NK-92 treated with Interleukin-12 subunit alpha and Interleukin-12 subunit beta, amount 100 ng/mL, for 24 hours (cell line): Measurements from ENCODE around the gene LDLRAD4.

Experiments used
- DNase-seq: peaks from one replicate; lab custom pipeline; 2025; lab: John Stamatoyannopoulos, UW

Gene LDLRAD4

DNA sequence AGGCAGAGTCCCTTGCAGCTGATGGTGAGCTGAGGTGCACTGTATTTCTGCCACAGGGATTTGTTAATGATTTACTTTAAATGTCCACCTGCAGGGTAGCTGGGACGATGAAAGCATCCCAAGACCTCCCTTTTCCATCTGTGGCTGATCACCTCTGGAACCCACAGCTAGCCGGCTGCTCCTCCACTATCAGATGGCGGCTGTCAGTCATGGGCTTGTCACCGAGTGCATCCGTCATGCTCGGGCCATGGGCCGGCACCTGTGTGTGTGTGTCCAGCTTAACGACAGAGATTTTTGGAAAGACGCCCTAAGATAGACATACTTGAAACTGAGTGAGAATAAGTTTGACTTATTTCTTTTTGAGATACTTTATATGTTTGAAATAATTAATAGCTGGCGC, 272.6 kb downstream of the LDLRAD4 start:
- DNase-seq, result no peak

DNA sequence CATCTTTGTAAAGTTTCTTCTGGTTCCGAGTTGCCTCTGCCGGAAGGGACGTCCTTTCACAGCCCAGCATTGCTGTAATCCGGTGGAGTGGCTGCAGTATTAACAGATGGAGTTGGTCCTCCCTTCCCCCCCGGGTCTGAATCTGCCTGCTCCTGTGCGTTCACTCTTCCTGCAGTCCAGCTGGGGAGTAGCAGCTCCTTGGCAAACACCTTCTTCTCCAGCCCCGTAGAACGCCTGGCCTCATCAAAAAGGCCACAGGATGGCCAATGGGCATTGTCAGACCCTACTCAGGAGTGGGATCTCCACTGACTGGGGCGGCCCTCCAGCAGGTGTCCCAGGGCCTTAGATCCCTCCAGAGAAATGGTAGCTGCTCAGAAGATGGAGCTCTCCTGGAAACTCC, 273.8 kb downstream of the LDLRAD4 start:
- DNase-seq, result no peak

DNA sequence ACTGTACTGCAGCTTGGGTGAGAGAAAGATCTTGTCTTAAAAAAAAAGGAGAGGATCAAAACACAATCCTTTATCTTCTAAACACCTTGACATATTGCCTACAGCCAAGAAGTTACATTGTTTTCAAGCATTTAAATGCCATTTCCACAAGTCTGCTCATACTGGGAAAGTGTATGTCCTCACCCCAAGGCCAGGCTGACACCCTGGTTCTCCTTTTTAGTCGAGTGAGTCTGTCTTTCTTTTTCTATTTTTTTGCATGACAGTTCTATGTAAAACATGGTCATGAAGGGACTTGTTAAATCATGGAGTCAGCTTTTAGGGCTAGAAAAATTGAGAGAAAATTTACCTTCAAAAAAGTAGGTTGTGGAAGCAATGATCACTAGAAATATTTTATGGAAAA, 274.5 kb downstream of the LDLRAD4 start:
- no peak for DNase-seq

DNA sequence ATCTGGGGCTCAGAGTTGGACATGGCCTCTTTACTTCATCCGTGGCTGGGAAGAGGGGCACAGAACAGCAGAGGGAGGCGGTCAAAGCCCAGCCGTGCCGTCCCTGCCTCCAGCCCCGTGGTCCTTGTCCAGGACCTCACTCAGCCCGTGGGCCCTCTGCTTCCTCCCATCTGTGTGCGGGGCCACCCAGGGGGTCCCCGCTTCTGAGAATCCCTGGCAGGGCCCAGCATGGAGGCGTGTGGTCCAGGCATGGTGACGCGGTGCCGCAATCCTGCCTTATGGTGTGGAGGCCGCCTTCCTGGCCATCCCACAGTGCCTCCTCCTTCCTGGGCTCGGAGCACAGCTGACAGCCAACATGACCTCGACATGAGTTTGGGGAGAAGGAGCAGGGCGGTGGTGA, 275.2 kb downstream of the LDLRAD4 start:
- no peak for DNase-seq

DNA sequence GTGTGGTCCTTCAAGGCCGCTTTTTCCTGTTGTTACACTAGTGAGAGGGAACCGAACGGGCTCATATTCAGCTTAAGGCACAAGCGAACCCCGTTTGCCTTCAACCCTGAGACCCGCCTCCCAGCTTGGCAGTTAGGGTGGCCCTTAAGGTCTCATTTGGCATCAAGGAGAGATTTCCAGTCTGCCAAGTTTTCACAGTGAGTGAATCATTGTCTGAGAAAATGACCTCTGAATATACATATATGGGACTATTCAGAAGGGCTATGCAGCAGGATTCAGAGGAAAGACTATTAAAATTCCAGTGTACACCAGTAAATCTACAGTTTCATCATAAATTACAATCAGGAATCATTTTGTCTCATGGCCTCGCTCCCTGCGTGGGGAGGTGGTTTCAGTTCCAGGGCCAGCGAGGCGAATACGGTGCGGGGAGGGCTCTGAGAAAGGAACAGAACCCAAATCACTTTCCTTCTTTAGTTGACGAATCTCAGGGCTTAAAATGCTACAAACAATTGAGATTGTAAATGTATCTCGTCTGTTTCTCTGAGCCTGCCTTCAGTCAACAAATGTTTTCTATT, 276.4 kb downstream of the LDLRAD4 start:
- DNase-seq, result no peak

DNA sequence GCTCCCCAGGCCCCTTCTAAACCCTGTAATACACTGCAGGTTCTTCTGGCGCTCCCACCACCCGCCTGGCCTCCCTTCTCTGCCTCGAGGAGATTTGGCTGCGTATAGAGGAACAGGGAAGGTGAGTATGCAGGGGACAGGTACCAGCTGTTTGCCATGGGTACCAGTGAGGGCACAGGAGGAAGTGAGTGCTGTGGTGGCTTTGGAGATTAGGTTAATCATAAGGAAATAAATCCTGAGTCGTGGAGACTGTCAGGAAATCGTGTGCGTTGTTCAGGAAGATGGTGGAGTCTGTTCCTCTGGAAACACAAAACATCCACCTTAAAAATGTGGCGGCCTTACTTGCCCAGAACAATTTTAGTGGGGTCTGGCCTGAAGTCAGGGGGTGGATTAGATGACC, 277.4 kb downstream of the LDLRAD4 start:
- DNase-seq, result no peak

DNA sequence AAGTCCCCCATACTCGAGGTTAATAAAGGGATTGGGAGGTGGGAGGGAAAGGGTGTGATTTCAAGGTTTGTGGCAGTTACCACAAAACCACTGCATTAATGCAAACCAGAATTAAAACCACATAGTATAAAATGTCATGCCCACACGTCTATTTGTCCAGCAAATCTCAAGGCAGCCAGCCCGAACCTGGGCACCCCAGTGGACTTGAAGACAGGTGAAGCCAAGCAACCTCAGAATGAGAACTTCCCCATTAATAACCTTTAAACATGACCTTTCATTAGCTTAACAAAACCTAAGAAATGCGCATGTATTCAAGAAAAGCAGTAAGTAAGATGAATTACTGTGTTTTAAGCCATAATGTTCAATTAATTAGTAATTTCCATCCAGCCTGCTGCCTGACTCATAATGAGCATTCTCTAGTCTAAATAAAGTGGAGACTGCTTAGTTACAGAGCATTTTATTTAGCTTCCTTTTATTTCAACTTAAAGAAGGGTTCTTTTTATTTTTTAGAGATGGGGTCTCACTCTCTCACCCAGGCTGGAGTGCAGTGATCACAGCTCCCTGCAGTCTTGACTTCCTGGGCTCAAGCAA, 278.2 kb downstream of the LDLRAD4 start:
- no peak for DNase-seq

DNA sequence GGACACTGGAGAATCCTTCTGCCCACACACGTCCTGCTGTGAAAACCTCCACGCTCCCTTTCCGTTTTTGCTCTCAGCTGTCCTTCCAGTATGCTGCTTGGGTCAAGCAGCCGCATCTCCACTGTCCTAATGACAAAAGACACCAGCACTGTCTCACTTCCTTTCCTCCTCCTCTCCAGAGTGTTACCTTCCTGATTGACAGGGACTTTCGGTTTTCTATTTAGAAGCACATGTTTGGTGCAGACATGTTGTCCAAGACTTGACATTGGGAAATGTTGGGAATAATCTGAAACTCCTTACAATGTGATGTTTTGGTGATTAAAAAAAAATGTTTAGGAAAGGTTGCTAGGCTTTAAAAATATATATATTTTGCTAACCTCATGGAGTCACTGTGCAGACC, 281.2 kb downstream of the LDLRAD4 start:
- no peak for DNase-seq

DNA sequence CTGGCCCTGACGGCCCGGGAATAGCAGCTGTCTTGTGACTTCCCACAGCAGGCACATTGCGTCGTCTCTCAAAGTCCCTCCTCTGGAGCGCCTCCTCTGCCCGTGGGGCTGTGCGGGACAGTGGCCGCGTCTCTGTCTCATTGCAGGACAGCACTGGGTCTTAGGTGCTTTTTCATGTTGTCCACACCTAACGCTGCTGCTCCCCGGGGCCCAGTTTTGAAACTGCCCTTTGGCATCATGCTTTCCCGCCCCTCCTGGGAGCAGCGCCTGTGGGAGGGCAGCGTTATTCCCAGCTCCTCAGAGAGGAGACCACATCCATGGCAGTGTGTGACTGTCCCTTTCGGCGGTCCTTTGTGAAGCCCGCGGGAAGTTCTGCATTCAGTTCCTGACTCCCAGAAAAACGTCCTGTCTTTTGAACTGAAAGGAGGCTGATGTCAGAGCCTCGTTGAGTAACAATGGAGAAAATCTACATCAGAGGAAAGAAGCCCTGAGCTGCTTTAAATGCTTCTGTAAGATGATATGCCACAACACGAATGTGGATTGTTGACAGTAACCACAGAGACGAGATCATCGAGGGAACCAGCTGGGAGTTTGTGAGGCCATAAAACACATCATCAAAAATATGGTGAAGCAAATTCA, 281.8 kb downstream of the LDLRAD4 start:
- no peak for DNase-seq

DNA sequence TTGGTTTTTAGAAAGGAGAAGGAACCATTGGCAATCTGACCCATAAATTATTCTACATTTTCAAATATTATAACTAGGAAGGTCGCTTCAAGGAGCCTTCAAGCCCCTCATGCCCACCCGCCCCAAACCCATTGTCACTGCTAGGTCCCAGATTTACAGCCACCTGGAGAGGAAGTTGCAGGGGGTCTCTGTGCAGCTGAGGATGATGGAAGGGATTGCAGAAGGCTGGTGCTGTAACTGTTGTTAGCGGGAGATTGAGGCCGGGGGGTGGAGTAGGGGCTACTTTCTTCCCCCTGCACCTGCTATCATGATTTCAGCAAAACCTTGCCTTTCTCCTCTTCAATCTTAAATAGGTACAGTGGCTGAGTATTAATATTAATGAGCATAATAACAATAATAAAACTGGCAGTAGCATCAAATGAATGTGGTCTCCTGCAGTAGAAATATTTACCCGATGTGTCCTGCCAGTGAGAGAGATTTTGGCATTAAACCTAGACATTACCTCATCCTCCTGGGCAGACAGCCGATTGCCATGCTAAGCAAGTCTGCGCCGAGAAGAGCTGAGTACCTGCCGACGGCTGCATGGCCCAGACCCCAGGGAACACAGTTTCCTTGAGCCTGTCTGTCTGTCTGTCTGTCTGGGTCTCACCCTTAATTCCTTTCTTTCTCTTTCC, 282.4 kb downstream of the LDLRAD4 start:
- no peak for DNase-seq

DNA sequence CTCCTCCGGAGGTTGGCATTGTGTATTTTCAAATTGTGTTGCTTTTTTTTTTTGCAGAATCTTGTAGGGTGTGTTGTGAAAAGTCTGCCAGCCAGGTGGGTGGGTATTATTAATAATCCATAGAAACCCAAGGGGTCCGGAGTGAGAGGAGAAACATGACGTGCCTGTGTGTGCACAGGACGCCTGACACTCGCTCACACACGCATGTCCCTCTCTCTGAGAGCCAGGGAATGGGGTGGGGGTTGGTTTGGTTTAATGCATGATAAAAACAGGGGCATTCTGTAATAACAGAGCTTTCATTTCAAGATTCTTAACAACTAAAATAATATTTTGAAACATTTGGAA, 283.0 kb downstream of the LDLRAD4 start:
- no peak for DNase-seq

DNA sequence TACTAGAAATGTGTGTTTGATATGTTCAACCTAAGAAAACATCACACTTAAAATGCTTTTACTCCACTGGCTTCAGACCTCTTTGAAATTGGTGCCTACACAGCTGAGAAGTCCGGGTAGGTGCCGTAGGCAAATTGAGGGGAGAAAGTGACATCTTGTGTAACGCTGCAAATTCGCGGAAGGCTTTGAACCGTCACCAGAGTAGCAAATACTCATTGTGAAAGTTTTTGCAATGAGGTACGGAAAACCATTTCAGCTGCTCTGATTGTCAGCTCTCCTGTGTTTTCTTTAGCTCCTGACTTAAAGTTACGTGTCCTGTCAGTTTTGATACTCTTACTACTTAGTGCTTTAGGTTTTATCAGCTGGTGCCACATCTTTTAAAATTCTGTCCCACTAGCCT, 283.3 kb downstream of the LDLRAD4 start:
- DNase-seq, result no peak

DNA sequence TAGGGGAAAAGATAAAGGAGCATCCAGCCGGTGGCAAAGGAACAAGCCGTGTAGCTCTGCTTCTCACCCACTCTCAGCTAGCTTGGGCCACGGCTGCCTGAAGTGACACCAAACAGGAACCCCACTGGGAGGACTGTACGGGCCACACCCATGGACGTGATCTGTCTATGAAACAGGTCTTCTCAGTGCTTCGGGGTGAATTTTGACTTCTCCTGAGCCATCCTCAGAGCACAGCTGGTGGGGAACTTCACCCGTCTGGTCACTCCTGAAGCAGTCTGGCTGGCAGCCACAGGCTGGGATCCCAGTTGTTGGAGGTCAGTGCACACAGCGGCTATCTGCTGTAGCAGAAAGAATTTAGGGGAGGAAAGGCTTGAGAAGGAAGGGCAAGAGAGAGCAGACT, 284.0 kb downstream of the LDLRAD4 start:
- DNase-seq, result no peak

DNA sequence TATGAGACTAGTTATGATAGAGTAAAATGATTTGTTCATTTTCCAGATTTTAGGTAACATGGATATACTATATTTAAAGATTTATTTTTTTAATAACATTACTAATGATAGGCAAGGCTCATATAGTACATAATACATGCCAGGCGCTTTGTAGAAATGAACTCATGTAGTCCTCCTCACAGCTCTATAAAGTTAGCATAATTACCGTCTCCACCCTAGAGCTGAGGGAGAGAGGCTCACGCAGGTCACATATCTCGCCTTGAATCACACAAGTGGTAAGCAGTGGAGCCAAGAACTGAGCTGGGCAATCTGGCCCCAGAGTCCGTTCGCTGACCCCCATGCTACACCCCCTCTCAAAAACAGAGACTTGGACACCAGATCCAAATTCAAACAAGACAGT, 285.3 kb downstream of the LDLRAD4 start:
- DNase-seq, result no peak

DNA sequence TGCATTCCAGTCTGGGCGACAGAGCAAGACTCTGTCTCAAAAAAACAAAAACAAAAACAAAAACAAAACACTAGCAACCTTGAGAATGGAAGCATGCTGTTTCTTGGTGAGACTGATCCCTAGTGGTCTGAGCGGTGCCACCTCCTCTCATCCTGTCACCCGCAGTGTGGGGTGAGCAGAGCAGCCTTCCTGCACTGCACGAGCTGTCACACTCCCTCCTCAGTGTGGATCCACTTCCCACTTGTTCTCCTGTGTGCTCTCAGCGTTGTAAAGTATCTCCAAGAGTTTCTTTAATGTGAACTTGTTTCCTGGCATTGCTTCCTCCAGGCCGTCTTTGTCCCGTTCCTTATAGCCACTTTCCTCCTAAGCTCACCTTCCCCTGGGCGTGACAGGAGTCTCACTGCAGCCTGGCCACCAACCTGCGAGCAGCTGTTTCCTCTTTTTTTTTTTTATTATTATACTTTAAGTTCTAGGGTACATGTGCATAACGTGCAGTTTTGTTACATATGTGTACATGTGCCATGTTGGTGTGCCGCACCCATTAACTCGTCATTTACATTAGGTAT, 287.3 kb downstream of the LDLRAD4 start:
- DNase-seq, result no peak

DNA sequence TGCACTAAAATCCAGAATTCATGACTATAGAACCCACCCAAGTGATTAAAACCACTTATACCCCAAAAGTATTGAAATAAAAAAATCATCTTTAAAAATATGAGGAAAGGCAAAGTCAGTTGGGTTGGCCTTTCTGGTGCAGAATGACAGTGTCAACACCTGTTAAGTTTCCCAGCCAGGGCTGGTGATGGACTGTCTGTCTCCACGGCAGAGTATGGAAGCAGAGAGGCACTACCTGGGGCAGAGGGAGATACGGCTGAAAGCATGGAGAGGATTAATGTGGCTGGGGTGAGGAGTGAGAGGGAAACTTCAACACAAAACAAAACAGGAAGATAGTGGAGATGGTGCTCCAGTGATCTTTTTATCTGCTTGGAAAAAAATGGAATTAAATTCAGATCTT, 292.0 kb downstream of the LDLRAD4 start:
- no peak for DNase-seq

DNA sequence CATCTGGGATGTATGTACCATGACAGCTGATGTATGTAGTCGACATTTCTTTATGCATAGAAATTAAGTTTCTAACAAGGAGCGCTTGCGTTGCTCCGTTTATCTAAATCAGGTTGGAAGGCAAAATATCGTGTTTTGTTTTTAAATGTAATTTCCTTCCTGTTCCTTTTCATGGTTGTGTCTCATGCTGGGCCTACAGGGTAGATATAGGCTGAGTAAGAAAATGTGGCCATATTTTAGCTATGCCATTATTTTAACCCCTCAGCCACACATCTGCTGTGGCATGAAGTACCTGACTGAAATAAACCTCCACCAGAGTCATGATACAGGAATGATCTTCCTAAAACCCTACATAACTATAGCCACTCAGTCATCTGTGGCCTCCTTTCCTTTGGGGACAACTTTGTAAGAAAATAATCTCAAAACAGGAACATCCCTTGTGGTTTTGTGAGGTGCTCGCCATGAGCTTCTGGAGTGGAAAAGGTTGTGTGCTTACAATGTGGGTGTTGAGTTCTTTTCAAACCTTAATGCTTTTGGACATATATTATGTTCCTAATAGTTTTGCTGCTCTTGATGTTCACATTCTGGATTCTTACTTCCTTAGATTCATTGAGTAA, 293.5 kb downstream of the LDLRAD4 start:
- no peak for DNase-seq

DNA sequence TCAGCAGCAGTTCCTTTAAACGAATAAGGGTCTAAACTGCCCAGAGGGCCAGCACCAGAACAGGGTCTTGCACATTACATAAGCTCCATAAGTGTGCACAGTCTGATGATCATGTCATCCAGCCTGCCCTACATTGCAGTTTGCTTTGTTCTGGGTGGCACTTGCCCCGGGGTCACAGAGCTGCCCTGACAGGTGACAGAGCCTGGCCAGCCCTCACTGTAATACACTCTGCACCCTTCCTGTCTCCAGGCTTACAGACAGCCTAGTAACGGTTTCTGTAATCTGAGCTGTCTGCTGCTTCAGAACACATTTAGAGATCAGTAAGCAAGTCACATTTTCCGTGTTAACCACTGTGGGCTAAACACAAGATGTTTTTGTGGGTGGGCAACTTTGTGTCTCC, 294.5 kb downstream of the LDLRAD4 start:
- DNase-seq, result no peak

DNA sequence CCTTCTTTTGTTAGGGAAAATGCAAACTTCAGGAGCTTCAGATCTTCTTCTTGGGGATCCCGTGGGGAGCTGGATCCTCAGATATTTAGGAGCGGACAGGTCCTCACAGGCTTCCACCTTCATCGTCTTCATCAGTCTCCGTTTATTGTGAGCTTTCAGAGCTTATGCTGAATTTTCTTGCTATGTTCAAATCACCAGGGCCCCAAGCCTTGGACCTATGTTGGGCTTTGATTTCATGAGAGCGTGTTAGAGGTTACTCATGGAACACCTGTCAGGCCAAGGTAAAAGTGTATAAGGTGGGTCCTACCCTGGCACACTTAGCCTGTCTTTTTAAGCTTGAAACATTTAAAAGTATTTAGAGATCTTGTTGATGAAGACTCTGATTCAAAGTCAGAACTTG, 294.9 kb downstream of the LDLRAD4 start:
- DNase-seq, result no peak

DNA sequence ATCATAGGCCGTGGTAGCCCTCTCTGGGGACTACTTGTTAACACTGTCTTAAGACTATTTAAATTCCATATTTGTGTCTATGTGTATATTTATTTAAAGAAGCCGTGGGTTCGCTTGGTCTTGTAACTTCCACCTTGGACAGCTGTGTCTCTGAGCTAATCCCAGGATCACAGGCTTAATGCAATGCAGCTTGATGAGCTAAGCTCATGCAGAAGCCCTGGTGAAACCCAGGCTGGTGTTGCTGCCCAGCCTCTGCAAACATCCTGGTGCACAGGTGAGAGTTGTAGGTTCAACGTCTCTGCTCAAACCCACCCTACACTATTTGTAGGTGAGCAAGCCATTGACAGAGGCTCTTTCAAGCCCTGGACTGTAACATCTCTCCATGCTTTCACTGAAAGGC, 296.0 kb downstream of the LDLRAD4 start:
- no peak for DNase-seq

DNA sequence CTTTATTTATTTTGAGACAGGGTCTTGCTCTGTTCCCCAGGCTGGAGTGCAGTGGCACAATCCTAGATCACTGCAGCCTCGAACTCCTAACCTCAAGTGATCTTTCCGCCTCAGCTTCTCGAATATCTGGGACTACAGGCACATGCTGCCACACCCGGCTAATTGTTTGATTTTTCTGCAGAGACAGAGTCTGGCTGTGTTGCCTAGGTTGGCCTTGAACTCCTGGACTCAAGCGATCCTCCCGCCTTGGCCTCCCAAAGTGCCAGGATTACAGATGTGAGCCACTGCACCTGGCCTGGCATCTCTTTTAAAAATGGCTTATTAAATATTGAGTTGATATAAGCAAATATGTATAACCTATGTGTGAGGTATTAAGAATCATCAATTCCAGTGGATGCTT, 298.3 kb downstream of the LDLRAD4 start:
- DNase-seq, result no peak

DNA sequence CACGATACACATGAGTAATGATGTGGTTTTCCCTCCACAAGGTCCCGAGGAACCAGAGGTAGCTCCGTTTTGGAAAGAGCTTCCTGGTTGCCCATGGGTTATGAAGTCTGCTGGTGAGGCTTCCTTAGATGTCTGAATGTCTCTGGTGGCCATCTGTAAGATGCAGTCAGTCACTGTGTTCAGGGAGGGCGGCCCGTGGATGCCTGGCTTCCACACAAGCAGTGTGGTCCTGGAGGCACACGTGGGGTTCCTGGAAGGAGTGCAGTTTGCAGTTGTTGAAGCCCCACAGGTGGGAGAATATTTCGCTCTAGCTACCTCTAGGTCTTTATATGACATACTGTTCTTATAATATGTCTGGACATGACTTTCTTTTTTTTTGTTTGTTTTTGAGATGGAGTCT, 298.8 kb downstream of the LDLRAD4 start:
- DNase-seq, result no peak

DNA sequence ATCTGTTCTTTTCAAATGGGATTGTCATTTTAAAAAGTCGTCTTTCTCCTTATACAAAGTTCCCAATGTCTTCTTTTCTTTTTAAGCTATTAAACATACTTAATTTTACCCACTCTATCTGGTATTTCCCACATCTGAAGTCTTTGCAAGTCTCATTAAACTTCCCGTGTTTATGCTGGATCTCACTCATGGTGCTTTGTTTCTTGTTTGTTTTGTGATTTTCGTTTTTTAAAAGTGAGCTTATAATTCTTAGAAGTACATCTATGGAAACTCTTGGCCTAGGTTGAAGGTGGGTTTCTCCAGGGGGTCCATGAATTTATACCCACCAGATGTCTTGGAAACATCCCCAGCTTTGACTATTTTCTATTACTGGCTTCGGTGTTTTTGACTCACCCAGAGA, 299.8 kb downstream of the LDLRAD4 start:
- DNase-seq, result no peak
